ENCODE data around the gene KARS1. TPM values are rescaled to one million over a fixed set of nuclear protein-coding genes. Genes with fewer than 3 reads are reported as not detected.

Gene KARS1
- total and polyA plus RNA-seq, 9 donors = 55.6 to 189 (median 92.8) TPM

- intact Hi-C loops (cut with DNase I) = loop anchor here in 1 of 4 donors (10.0 kb wide), 1 partner anchor 56 kb away; the partner anchor contains the start of gene GABARAPL2
- 80 to 86% (median 84%) methylated on average over 20 of the region's 20 CpGs for WGBS, 3 donors
These were observed 26.9 kb downstream of the KARS1 start for GRCh38 chr16:75620326-75621169.

DNA sequence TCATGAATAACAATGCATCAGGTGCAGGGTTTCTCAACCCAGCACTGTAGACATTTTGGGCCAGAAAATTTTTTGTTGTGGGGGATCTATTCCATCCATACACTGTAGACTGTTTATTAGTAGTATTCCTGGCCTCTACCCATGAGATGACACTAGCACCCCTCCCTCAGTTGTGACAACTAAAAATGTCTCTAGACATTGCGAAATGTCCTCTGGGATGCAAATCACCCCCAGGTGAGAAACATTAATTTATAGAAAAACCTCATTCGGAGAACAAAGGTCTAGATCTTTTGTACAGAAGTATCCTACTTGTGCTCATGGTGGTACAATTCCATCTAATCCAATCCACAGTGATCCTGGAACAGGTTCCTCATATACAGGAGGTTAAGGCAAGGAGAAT lies 28.7 kb downstream of the KARS1 start:
- no peaks in the 10 kb centered on the region for H3K27me3 ChIP-seq
- H3K4me3 ChIP-seq = no peak overlapping the region
- intact Hi-C loops (cut with DNase I) = no loop called here
- no peaks in the 10 kb centered on the region for H3K36me3 ChIP-seq
- no peaks in the 10 kb centered on the region for H3K9me3 ChIP-seq
- H3K4me1 ChIP-seq (ENCODE audit: insufficient read depth) = peaks cover 6% of the 10 kb centered on the region
- no peak overlapping the region for H3K27ac ChIP-seq
- WGBS, 3 donors = 95 to 97% (median 97%) methylated on average over 2 of the region's 2 CpGs
- TF ChIP-seq POLR2A (IDR thresholded peaks at IDR 0.05) (no peak), EP300 (IDR thresholded peaks at IDR 0.05) (no peak)
- TF ChIP-seq, protein P1, sequence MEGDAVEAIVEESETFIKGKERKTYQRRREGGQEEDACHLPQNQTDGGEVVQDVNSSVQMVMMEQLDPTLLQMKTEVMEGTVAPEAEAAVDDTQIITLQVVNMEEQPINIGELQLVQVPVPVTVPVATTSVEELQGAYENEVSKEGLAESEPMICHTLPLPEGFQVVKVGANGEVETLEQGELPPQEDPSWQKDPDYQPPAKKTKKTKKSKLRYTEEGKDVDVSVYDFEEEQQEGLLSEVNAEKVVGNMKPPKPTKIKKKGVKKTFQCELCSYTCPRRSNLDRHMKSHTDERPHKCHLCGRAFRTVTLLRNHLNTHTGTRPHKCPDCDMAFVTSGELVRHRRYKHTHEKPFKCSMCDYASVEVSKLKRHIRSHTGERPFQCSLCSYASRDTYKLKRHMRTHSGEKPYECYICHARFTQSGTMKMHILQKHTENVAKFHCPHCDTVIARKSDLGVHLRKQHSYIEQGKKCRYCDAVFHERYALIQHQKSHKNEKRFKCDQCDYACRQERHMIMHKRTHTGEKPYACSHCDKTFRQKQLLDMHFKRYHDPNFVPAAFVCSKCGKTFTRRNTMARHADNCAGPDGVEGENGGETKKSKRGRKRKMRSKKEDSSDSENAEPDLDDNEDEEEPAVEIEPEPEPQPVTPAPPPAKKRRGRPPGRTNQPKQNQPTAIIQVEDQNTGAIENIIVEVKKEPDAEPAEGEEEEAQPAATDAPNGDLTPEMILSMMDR (IDR thresholded peaks at IDR 0.05) = no peak
- no peak for DNase-seq

More at GRCh38 chr16:75620326-75621169, 26.9 kb downstream of the KARS1 start:
- peaks cover 6% of the 10 kb centered on the region for H3K4me1 ChIP-seq (ENCODE audit: insufficient read depth)
- H3K9me3 ChIP-seq = no peaks in the 10 kb centered on the region
- H3K36me3 ChIP-seq = no peaks in the 10 kb centered on the region
- no peak overlapping the region for H3K27ac ChIP-seq
- H3K27me3 ChIP-seq = no peaks in the 10 kb centered on the region
- no peak for DNase-seq
- H3K4me3 ChIP-seq = no peak overlapping the region
- TF ChIP-seq POLR2A (IDR thresholded peaks at IDR 0.05) = no peak
- TF ChIP-seq, protein P1 (IDR thresholded peaks at IDR 0.05) = no peak
- TF ChIP-seq EP300 (IDR thresholded peaks at IDR 0.05) = no peak

GRCh38 chr16:75617121-75617520 lies 30.3 kb downstream of the KARS1 start:
- Histone ChIP-seq H3K36me3 (no peaks in the 10 kb centered on the region), H3K4me1 (ENCODE audit: insufficient read depth) (peaks cover 4% of the 10 kb centered on the region), H3K9me3 (no peaks in the 10 kb centered on the region), H3K4me3 (no peak overlapping the region), H3K27ac (no peak overlapping the region), H3K27me3 (no peaks in the 10 kb centered on the region)
- intact Hi-C loops (cut with DNase I) = no loop called here
- TF ChIP-seq POLR2A (IDR thresholded peaks at IDR 0.05) (no peak), EP300 (IDR thresholded peaks at IDR 0.05) (no peak)
- TF ChIP-seq, protein P1 (IDR thresholded peaks at IDR 0.05) = no peak
- no peak for DNase-seq
- WGBS, 3 donors = 91 to 93% (median 92%) methylated on average over 3 of the region's 3 CpGs

DNA sequence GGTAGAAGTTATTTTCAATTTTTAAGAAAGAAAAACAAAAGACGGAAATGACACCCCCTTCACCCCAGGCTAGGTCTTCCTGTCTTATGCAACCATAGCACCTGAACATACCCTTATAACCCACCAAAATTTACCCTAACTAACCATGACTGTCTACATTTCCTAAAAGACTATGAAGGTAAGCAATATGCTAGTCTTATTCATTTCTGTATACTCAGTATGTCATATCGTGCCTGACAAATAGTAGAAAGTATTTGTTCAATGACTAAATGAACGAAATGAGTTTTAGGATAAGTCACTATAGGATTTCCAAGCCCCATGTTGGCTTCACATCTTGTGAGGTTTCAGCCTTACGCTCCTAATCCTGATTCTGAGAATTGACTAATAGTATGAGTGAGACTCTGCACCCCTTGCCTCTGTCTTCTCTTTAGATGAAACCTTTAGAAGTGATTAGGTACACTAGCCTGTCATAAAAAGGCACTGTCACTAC lies 30.9 kb downstream of the KARS1 start:
- H3K9me3 ChIP-seq = no peaks in the 10 kb centered on the region
- H3K27ac ChIP-seq = no peak overlapping the region
- no peaks in the 10 kb centered on the region for H3K27me3 ChIP-seq
- no peak for DNase-seq
- H3K4me3 ChIP-seq = no peak overlapping the region
- H3K4me1 ChIP-seq (ENCODE audit: insufficient read depth) = peaks cover under 1% of the 10 kb centered on the region
- TF ChIP-seq POLR2A (IDR thresholded peaks at IDR 0.05) (no peak), EP300 (IDR thresholded peaks at IDR 0.05) (no peak)
- TF ChIP-seq, protein P1 (IDR thresholded peaks at IDR 0.05) = no peak
- intact Hi-C loops (cut with DNase I) = no loop called here
- H3K36me3 ChIP-seq = no peaks in the 10 kb centered on the region
- WGBS, 3 donors = 92 to 97% (median 96%) methylated on average over 4 of the region's 4 CpGs

Measured in ovary (tissue), 9 donors.